Naive thymus-derived CD8-positive, alpha-beta T cell (primary cell): Measurements from ENCODE around the gene EXOC3L4. TPM values are rescaled to one million over a fixed set of nuclear protein-coding genes. Genes with fewer than 3 reads are reported as not detected.

ENCODE experiments used
- ATAC-seq, 2 donors: fragments of 150-1000 bp; cut with Tn5 transposase in 1 of 2; sonication (Bioruptor Pico), chemical (Tn5 transposase) in 1 of 2; 1 replicate in 1 of 2; 2 replicates in 1 of 2; pipeline ENCODE4 v1.10.0; 2021; ENCODE audit warnings: mild to moderate bottlenecking in 2 of 2, moderate library complexity in 2 of 2
- POLR2A ChIA-PET: fragments of 350-600 bp; sonication (Branson Sonifier 250); formaldehyde crosslinking; loops from one replicate; lab custom pipeline; 2021; ENCODE audit warnings: antibody characterized with exemption; lab: Charles Lee
- DNase-seq, 10 donors: peaks; one replicate each; pipeline versions ENCODE4 v3.0.0 to v3.0.0-alpha.2; 2020 to 2022
- H3K27ac Mint-ChIP-seq, 10 donors: one replicate each; pipeline ENCODE4 v1.8.0; 2020 to 2022; ENCODE audit warnings: mild to moderate bottlenecking in 10 of 10, mixed read lengths in 10 of 10, moderate library complexity in 4 of 10, inconsistent platforms in 1 of 10
- H3K27me3 Mint-ChIP-seq, 5 donors: one replicate each; pipeline ENCODE4 v1.8.0; 2021 to 2022; ENCODE audit warnings: mixed read lengths in 5 of 5
- H3K36me3 Mint-ChIP-seq, 3 donors: one replicate each; pipeline ENCODE4 v1.8.0; 2020 to 2022; ENCODE audit warnings: mixed read lengths in 3 of 3, mild to moderate bottlenecking in 2 of 3, inconsistent platforms in 1 of 3
- H3K4me1 Mint-ChIP-seq, 4 donors: one replicate each; pipeline ENCODE4 v1.8.0; 2021 to 2022; ENCODE audit warnings: mixed read lengths in 4 of 4
- H3K4me3 Mint-ChIP-seq, 10 donors: one replicate each; pipeline ENCODE4 v1.8.0; 2020 to 2022; ENCODE audit warnings: mild to moderate bottlenecking in 10 of 10, mixed read lengths in 10 of 10, moderate library complexity in 6 of 10, inconsistent platforms in 1 of 10
- H3K9me3 Mint-ChIP-seq, 9 donors: one replicate each; pipeline ENCODE4 v1.8.0; 2020 to 2022; ENCODE audit warnings: mixed read lengths in 9 of 9, mild to moderate bottlenecking in 3 of 9, inconsistent platforms in 1 of 9, moderate library complexity in 1 of 9
- polyA plus RNA-seq, 3 donors: library from polyadenylated mRNA; unstranded; fragments of 300-500 nt; fragmentation: Illumina TruSeq; gene quantifications; one replicate each; pipeline ENCODE4 v1.2.3, GENCODE V29; 2021
- total RNA-seq, 8 experiments: library from RNA in 2 of 8; stranded (reverse) in 2 of 8; gene quantifications; one replicate each; pipeline ENCODE4 v1.2.3 and lab custom pipeline; 2021 to 2026

Gene EXOC3L4
- total and polyA plus RNA-seq, 5 experiments from 2014 or later, result not detected

DNA sequence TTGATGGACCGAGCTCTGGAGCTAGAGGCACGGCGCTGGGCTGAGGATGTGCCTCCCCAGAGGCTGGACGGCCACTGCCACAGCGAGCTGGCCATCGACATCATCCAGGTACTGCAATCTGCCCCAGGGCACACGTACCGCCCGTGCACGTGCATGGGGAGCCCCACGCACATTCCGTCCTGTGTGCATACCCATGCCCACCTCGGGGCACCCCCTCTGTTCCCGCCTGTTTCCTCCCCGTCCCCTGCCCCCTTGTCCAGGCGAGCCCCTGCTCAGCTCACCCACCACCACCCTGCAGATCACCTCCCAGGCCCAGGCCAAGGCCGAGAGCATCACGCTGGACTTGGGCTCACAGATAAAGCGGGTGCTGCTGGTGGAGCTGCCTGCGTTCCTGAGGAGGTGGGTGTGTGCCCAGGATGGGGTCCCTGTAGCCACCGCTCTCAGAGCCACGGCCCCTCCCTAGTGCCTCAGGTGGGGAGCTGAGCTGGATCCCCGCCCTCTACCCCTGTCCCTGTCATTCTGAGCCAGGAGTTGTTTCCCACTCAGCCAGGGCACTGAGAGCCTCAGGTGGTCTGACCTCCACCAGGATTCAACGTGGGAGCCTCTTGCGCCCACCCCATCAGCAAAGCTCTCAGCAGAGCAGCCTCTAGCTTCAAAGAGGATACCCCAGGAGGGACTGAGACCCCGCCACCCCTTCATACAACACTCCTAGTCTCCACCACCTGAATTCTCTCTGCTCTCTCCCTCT, 35.7 kb downstream of the EXOC3L4 start:
- no peak overlapping the region for H3K27ac Mint-ChIP-seq
- H3K36me3 Mint-ChIP-seq, result no peaks in the 10 kb centered on the region
- H3K27me3 Mint-ChIP-seq, result peaks cover 0 to 12% (median 4%) of the 10 kb centered on the region in 5 donors
- peaks cover 0 to 2% (median 0%) of the 10 kb centered on the region in 9 donors for H3K9me3 Mint-ChIP-seq
- POLR2A ChIA-PET, result no interaction called here
- ATAC-seq, result no peak
- H3K4me3 Mint-ChIP-seq, result no peak overlapping the region
- H3K4me1 Mint-ChIP-seq, result peaks cover 0 to 2% (median 0%) of the 10 kb centered on the region in 4 donors
- peak in 1 of 10 donors; percentile 40 for DNase-seq

DNA sequence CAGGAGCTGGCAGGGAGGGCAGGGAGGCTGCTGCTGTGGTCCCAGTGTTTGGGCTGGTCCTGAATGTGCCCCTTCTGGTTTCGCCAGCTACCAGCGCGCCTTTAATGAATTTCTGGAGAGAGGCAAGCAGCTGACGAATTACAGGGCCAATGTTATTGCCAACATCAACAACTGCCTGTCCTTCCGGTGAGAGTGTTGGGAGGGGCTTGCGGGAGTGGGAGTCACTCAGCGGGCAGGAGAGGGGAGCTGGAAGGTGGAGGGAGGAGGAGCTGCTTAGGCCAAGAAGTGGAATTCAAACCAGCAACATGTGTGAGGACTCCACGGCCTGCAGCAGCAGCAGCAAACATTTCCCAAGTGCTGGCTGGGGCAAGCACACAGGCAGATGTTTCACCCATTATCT, 36.4 kb downstream of the EXOC3L4 start:
- Mint-ChIP-seq H3K27ac (peak overlapping the region in 2 of 10 donors; percentile 58 to 62), H3K4me1 (peaks cover 0 to 2% (median 0%) of the 10 kb centered on the region in 4 donors), H3K9me3 (peaks cover 0 to 2% (median 0%) of the 10 kb centered on the region in 9 donors), H3K36me3 (no peaks in the 10 kb centered on the region), H3K4me3 (no peak overlapping the region), H3K27me3 (peaks cover 0 to 12% (median 0%) of the 10 kb centered on the region in 5 donors)
- POLR2A ChIA-PET, result no interaction called here
- DNase-seq (peak in 1 of 10 donors; percentile 52), ATAC-seq (no peak)

DNA sequence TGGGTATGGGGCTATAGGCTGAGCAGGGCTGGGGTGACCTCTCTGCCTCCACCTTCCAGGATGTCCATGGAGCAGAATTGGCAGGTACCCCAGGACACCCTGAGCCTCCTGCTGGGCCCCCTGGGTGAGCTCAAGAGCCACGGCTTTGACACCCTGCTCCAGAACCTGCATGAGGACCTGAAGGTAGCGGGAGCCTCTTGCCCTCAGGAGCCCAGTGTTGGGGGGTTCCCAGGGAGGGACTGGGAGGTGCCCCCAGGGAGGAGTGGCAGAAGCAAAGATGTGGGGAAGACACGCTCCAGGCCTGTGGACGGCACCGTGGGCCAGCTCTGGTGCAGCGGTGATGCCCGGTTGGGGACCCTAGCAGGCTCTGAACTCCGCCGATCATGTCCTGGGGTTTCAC, 37.1 kb downstream of the EXOC3L4 start:
- H3K27ac Mint-ChIP-seq, result no peak overlapping the region
- no peaks in the 10 kb centered on the region for H3K36me3 Mint-ChIP-seq
- POLR2A ChIA-PET, result no interaction called here
- peaks cover 0 to 12% (median 0%) of the 10 kb centered on the region in 5 donors for H3K27me3 Mint-ChIP-seq
- H3K9me3 Mint-ChIP-seq, result no peaks in the 10 kb centered on the region
- no peak for ATAC-seq
- H3K4me1 Mint-ChIP-seq, result no peaks in the 10 kb centered on the region
- peak in 1 of 10 donors; percentile 53 for DNase-seq
- no peak overlapping the region for H3K4me3 Mint-ChIP-seq

DNA sequence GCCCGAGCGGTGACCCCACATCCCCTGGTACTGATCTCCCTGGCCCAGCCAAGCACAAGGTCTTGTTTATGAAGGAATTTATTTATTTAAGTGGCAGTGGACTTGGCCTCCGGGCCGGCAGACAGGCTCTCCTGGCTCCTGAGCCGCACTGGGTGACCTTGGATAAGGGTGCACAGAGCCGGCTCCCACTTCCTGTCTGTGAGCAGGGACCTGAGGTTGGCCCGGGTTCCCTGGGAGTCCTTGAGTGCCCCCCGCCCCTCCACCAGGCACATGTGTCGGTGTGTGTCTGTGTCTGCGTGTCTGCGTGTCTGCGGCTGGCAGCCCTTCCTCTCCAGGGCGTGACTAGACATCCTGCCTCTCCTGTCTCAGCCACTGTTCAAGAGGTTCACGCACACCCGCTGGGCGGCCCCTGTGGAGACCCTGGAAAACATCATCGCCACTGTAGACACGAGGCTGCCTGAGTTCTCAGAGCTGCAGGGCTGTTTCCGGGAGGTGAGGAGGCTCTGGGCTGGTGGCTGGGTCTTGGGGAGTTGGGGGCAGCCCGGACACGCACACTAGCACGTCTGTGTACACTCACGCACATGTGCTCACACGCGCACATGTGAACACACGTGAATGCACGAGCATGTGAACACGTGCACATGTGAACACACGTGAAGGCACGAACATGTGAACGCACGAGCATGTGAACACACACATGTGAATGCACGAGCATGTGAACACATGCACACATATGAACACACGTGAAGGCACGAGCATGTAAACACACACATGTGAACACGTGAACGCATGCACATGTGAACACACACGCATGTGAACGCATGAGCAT, 38.1 kb downstream of the EXOC3L4 start:
- ATAC-seq, result no peak
- peak in 1 of 10 donors; percentile 52 for DNase-seq
- Mint-ChIP-seq H3K4me3 (no peak overlapping the region), H3K4me1 (no peaks in the 10 kb centered on the region), H3K9me3 (no peaks in the 10 kb centered on the region), H3K27me3 (peaks cover 0 to 12% (median 2%) of the 10 kb centered on the region in 5 donors), H3K36me3 (no peaks in the 10 kb centered on the region), H3K27ac (no peak overlapping the region)
- POLR2A ChIA-PET, result no interaction called here

DNA sequence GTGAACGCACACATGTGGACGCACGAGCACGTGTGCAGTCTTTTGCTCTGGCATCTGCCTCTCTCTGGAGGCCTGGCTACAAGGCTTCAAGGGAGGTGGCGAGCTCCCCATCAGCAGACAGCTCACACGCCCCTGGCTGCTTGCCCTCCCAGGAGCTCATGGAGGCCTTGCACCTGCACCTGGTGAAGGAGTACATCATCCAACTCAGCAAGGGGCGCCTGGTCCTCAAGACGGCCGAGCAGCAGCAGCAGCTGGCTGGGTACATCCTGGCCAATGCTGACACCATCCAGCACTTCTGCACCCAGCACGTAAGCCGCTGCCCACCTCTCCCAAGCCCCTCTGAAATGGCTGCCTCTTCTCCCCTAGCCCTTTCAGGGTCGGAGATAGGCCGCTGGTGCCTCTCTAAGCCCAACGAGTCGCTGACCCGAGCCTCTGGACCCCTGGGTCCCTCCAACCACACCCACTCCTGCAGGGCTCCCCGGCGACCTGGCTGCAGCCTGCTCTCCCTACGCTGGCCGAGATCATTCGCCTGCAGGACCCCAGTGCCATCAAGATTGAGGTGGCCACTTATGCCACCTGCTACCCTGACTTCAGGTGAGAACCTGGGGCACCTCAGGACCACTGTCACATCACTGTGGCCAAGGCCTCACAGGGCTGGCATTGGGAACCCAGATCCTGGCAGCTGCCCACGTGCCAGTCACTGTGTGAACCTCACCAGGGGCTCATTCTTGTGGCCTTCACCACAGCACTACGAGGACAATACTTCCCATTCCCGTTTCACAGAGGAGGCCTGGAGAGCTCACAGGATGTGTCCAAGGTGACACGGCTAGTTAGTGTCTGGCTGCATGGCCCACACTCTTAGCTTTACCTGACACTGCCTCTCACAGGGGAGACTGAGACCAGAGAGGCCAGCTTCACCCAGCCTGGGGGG, 39.0 kb downstream of the EXOC3L4 start:
- peak overlapping the region in 2 of 10 donors; percentile 13 to 48 for H3K27ac Mint-ChIP-seq

DNA sequence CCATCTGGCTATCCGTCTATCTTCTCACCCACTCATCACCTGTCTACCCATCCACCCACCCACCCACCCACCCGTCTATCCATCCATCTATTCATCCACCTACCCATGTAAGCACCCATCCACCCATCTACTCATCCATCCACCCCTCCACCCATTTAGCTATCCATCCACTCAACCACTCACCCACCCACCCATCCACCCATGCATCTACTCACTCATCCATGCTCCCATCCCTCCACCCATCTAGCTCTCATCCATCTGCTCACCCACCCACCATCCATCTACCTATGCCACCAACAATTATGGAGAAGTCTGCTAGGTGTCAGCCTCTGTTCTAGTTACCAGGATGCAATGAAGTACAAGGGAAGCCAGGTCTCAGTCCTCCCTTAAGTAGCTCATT, 39.9 kb downstream of the EXOC3L4 start:
- Mint-ChIP-seq H3K4me1 (no peaks in the 10 kb centered on the region), H3K27ac (peak overlapping the region in 1 of 10 donors; percentile 48), H3K9me3 (no peaks in the 10 kb centered on the region), H3K4me3 (no peak overlapping the region), H3K27me3 (peaks cover 0 to 13% (median 2%) of the 10 kb centered on the region in 5 donors), H3K36me3 (no peaks in the 10 kb centered on the region)
- POLR2A ChIA-PET, result no interaction called here
- no peak for ATAC-seq
- DNase-seq, result no peak

More for the DNA sequence above, 39.0 kb downstream of the EXOC3L4 start:
- Mint-ChIP-seq H3K9me3 (no peaks in the 10 kb centered on the region), H3K36me3 (no peaks in the 10 kb centered on the region), H3K4me3 (no peak overlapping the region), H3K4me1 (no peaks in the 10 kb centered on the region), H3K27me3 (peaks cover 0 to 9% (median 2%) of the 10 kb centered on the region in 5 donors)
- POLR2A ChIA-PET, result no interaction called here
- no peak for ATAC-seq
- DNase-seq, result peak in 1 of 10 donors; percentile 48

DNA sequence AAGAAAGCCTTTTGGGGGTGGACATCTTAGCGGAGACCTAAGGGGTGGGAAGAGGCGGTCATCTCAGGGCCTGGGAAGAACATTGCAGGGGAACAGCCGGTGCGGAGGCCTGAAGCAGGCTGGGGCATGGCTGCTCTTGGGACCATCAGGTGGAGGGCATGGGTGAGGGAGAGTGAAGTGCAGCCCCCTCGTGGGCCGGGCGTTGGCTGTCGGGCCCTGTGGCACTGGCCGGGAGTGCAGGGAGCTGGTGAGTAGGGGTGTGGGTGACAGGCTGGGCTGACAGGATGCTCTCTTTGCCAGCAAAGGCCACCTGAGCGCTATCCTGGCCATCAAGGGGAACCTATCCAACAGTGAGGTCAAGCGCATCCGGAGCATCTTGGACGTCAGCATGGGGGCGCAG, 40.4 kb downstream of the EXOC3L4 start:
- H3K9me3 Mint-ChIP-seq, result no peaks in the 10 kb centered on the region
- DNase-seq, result peak in 1 of 10 donors; percentile 18
- no peak overlapping the region for H3K27ac Mint-ChIP-seq
- H3K27me3 Mint-ChIP-seq, result peaks cover 0 to 13% (median 6%) of the 10 kb centered on the region in 5 donors
- no peak overlapping the region for H3K4me3 Mint-ChIP-seq
- no peak for ATAC-seq
- H3K36me3 Mint-ChIP-seq, result no peaks in the 10 kb centered on the region
- no peaks in the 10 kb centered on the region for H3K4me1 Mint-ChIP-seq
- POLR2A ChIA-PET, result no interaction called here

DNA sequence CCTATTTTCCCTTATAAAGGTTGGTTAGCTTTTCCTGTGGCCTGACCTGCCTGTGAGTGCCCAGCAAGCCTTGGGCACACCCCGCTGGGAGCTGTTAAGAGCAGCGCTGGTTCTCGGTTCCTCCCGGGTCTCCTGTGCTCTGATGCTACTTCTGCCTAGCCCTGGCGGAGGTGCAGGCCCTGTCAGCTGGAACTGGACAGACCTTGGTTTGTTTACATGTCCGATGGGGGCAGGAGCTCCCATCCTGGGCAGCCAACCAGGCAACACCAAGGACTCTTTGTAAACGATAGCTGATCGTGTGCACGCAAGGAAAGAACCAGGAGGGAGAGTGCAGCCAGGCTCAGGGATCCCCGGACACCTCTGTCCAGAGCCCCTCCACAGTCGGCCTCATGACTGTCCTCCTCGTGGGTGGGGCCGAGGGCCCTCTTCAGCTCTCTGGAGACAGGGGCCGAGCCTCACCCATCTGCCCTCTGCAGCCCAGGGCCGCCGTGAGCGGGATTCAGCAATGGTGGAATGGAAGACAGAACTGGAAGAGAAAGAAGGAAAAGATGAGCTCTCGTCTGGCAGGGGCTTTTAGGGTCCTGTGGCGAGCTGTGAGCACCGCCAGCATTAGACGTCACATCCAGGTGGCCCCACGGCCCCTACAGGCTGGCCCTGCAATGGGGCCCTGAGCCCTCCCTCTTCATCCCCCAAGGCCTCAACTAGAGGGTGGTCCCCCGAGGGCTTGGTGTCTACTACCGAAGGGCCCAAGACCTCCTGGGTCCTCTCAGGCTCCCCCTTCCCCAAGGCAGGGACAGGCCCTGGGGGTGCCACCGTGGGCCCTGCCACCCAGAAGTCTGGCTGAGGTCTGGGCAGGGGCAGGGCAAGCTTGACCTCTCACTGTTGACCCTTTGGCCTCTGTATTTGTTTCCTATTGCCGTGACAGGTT, 41.1 kb downstream of the EXOC3L4 start:
- H3K27ac Mint-ChIP-seq, result no peak overlapping the region
- POLR2A ChIA-PET, result no interaction called here
- H3K9me3 Mint-ChIP-seq, result no peaks in the 10 kb centered on the region
- no peak overlapping the region for H3K4me3 Mint-ChIP-seq
- no peak for ATAC-seq
- H3K4me1 Mint-ChIP-seq, result peaks cover 2 to 5% (median 4%) of the 10 kb centered on the region in 4 donors
- DNase-seq, result peak in 1 of 10 donors; percentile 31
- H3K27me3 Mint-ChIP-seq, result peaks cover 0 to 13% (median 10%) of the 10 kb centered on the region in 5 donors
- H3K36me3 Mint-ChIP-seq, result no peaks in the 10 kb centered on the region

DNA sequence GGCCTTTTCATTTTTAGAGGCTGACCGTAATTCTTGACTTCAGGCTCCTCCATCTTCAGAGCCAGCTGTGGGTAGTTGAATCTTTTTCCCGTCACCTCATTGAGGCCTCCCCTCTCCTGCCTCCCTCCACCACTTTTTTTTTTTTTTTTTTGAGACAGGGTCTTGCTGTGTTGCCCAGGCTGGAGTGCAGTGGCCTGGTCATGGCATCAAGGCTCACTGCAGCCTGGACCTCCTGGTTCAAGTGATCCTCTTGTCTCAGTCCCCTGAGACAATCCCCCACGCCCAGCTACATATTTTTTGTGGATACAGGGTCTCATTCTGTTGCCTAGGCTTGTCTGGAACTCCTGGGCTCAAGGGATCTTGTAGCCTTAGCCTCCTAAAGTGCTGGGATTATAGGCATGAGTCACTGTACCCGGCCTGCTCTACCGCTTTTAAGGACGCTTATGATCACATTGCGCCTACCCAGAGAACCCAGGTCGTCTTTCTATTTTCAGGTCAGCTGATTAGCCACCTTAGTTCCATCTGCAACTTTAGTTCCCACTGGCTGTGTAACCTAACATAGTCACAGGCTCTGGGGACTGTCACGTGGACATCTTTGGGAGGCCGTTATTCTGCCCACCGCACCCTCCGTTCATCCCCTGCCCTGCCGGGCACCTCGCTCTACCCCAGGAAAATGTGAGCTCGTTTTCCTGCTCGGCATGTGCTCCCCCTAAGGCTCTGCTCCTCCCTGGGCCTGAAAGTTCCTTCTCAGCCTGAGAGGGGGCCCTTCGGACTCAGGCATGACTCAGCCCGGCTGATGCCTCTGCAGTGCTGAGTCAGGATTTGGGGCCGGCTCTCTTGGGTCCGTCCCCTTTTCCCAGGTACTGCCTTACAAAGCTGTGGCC, 42.1 kb downstream of the EXOC3L4 start:
- POLR2A ChIA-PET, result no interaction called here
- peaks cover 5 to 15% (median 10%) of the 10 kb centered on the region in 4 donors for H3K4me1 Mint-ChIP-seq
- H3K9me3 Mint-ChIP-seq, result no peaks in the 10 kb centered on the region
- no peak overlapping the region for H3K4me3 Mint-ChIP-seq
- peak in 1 of 10 donors; percentile 34 for DNase-seq
- H3K36me3 Mint-ChIP-seq, result no peaks in the 10 kb centered on the region
- ATAC-seq, result no peak
- peak overlapping the region in 1 of 10 donors; percentile 53 for H3K27ac Mint-ChIP-seq
- peaks cover 4 to 17% (median 12%) of the 10 kb centered on the region in 5 donors for H3K27me3 Mint-ChIP-seq

DNA sequence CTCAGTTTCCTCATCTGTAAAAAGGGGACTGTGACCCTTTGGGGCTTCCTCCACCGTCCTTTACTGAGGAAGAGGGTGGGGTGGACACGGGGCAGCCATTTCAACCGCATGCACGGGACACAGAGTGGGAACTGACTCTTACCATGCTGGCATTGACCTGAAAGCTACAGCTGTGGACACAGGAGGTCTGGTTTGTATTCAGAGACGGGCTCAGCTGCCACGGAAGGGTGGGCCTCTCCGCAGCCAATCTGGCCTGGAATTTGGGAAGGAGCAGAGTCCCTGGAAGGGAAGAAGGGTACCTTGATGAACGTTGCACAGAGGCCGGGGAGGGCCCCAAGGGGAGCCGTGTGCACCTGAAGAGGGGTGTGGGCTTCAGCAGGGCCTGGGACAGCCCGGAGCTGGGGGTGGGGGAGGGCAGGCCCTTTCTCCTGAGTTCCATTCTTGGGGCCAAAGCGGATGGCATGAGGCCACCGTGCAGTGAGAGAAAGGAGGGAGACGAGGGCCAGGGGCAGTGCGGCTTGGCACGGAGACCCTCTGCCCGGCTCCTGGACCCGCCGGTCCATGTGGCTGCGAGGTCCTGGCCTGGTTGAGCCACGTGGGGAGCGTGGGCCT, 43.3 kb downstream of the EXOC3L4 start:
- Mint-ChIP-seq H3K27ac (no peak overlapping the region), H3K4me3 (no peak overlapping the region), H3K36me3 (no peaks in the 10 kb centered on the region), H3K4me1 (peaks cover 5 to 16% (median 10%) of the 10 kb centered on the region in 4 donors), H3K27me3 (peaks cover 7 to 24% (median 20%) of the 10 kb centered on the region in 5 donors), H3K9me3 (no peaks in the 10 kb centered on the region)
- ATAC-seq (no peak), DNase-seq (peak in 1 of 10 donors; percentile 48)
- POLR2A ChIA-PET, result interaction anchor here (0.6 to 0.9 kb wide), 2 partner anchors 23 to 127 kb away, joined by 3 to 5 read pairs; no protein-coding TSS in a partner anchor
